ENCODE measurements around the gene DNAJC4. TPM values are rescaled to one million over a fixed set of nuclear protein-coding genes. Genes with fewer than 3 reads are reported as not detected.

DNAJC4 gene
- total and polyA plus RNA-seq, 9 of the 15 experiments (the other 6 are each of a cell fraction or from before 2014, with no cell fraction given), result 4.0 to 32.6 (median 19.9) TPM

GRCh38 chr11:64209563-64209843 is 20.8 kb upstream of the DNAJC4 start (continued):
- TF ChIP-seq REST (IDR thresholded peaks at IDR 0.05; ENCODE audit: borderline replicate concordance) (no peak), REST (CRISPR knock-in tag; IDR thresholded peaks at IDR 0.05; ENCODE audit: low read depth) (no peak)
